Stomach smooth muscle (tissue), 2 donors: ENCODE results near the gene TRAF3.
"Not testable (repeated sequence)": the region's sequence is repeated elsewhere in the genome, so short reads cannot be mapped to it uniquely, and the experiment has no call there.

Experiments used
- H3K27ac ChIP-seq: one replicate; pipeline ENCODE4 v1.7.0; 2013; ENCODE audit warnings: mild to moderate bottlenecking, low read length, inconsistent platforms
- H3K27me3 ChIP-seq, 2 donors: one replicate each; pipeline ENCODE4 v1.7.0; 2013; ENCODE audit warnings: low read length in 2 of 2; ENCODE audit not compliant: insufficient read depth in 2 of 2, control insufficient read depth in 1 of 2
- H3K36me3 ChIP-seq, 2 donors: one replicate each; pipeline ENCODE4 v1.7.0; 2013; ENCODE audit warnings: low read length in 2 of 2; ENCODE audit not compliant: control insufficient read depth in 2 of 2, insufficient read depth in 2 of 2
- H3K4me1 ChIP-seq: one replicate; pipeline ENCODE4 v1.7.0; 2013; ENCODE audit warnings: low read length; ENCODE audit not compliant: control insufficient read depth, insufficient read depth
- H3K4me3 ChIP-seq, 2 donors: one replicate each; pipeline ENCODE4 v1.7.0; 2013; ENCODE audit warnings: low read length in 2 of 2
- H3K9ac ChIP-seq, 2 donors: one replicate each; pipeline ENCODE4 v1.7.0; 2013; ENCODE audit warnings: low read length in 2 of 2, mild to moderate bottlenecking in 1 of 2
- H3K9me3 ChIP-seq, 2 donors: one replicate each; pipeline ENCODE4 v1.7.0; 2013; ENCODE audit warnings: low read length in 2 of 2; ENCODE audit not compliant: control insufficient read depth in 2 of 2
- donor health status: healthy.
- donor health status: Pancreatic carcinoma.

The TRAF3 gene

GRCh38 chr14:102920273-102920997 lies 143.2 kb downstream of the TRAF3 start:
- Histone ChIP-seq H3K4me3 (no peak overlapping the region), H3K9me3 (no peaks in the 10 kb centered on the region), H3K27ac (no peak overlapping the region), H3K4me1 (peaks cover 11% of the 10 kb centered on the region), H3K27me3 (peaks cover 29 to 30% of the 10 kb centered on the region in 2 donors), H3K9ac (no peak overlapping the region), H3K36me3 (no peaks in the 10 kb centered on the region)

- Histone ChIP-seq H3K4me1 (peaks cover 11% of the 10 kb centered on the region), H3K27me3 (peaks cover 29 to 32% of the 10 kb centered on the region in 2 donors), H3K9me3 (no peaks in the 10 kb centered on the region), H3K4me3 (no peak overlapping the region), H3K36me3 (no peaks in the 10 kb centered on the region), H3K9ac (no peak overlapping the region), H3K27ac (no peak overlapping the region)
Observed at GRCh38 chr14:102920998-102921304, 143.7 kb downstream of the TRAF3 start.

- Histone ChIP-seq H3K4me3 (peak within 1 kb of the TSS in 1 of 2 donors; percentile 35), H3K4me1 (peaks cover 11% of the 10 kb centered on the region), H3K9me3 (no peaks in the 10 kb centered on the region), H3K27me3 (peaks cover 33 to 37% of the 10 kb centered on the region in 2 donors), H3K36me3 (no peaks in the 10 kb centered on the region), H3K27ac (no peak within 1 kb of the TSS), H3K9ac (no peak within 1 kb of the TSS)
Observed at GRCh38 chr14:102922490-102923200, 145.4 kb downstream of the TRAF3 start, which contains the start of gene AMN. Gene AMN (plus strand): TSS chr14:102922663. CDS start chr14:102922689, 26 bp downstream.

- H3K9me3 ChIP-seq, result no peaks in the 10 kb centered on the region
- H3K27me3 ChIP-seq, result peaks cover 40 to 41% of the 10 kb centered on the region in 2 donors
- no peak overlapping the region for H3K9ac ChIP-seq
- H3K36me3 ChIP-seq, result no peaks in the 10 kb centered on the region
- no peak overlapping the region for H3K27ac ChIP-seq
- peak overlapping the region in 1 of 2 donors; percentile 35 for H3K4me3 ChIP-seq
- peaks cover 14% of the 10 kb centered on the region for H3K4me1 ChIP-seq
Observed at GRCh38 chr14:102923201-102923924, 146.1 kb downstream of the TRAF3 start.

- no peaks in the 10 kb centered on the region for H3K36me3 ChIP-seq
- no peak overlapping the region for H3K9ac ChIP-seq
- H3K4me3 ChIP-seq, result no peak overlapping the region
- H3K27me3 ChIP-seq, result peaks cover 45 to 46% of the 10 kb centered on the region in 2 donors
- H3K4me1 ChIP-seq, result peaks cover 21% of the 10 kb centered on the region
- H3K27ac ChIP-seq, result no peak overlapping the region
- H3K9me3 ChIP-seq, result no peaks in the 10 kb centered on the region
Observed at GRCh38 chr14:102923925-102924486, 146.8 kb downstream of the TRAF3 start.

GRCh38 chr14:102924632-102925588 lies 147.7 kb downstream of the TRAF3 start:
- no peak overlapping the region for H3K4me3 ChIP-seq
- H3K36me3 ChIP-seq, result no peaks in the 10 kb centered on the region
- peaks cover 51 to 55% of the 10 kb centered on the region in 2 donors for H3K27me3 ChIP-seq
- no peak overlapping the region for H3K27ac ChIP-seq
- no peak overlapping the region for H3K9ac ChIP-seq
- peaks cover 30% of the 10 kb centered on the region for H3K4me1 ChIP-seq
- H3K9me3 ChIP-seq, result no peaks in the 10 kb centered on the region

- no peaks in the 10 kb centered on the region for H3K9me3 ChIP-seq
- H3K9ac ChIP-seq, result no peak overlapping the region
- H3K4me1 ChIP-seq, result peaks cover 35% of the 10 kb centered on the region
- H3K36me3 ChIP-seq, result no peaks in the 10 kb centered on the region
- H3K4me3 ChIP-seq, result no peak overlapping the region
- no peak overlapping the region for H3K27ac ChIP-seq
- peaks cover 52 to 63% of the 10 kb centered on the region in 2 donors for H3K27me3 ChIP-seq
Observed at GRCh38 chr14:102925646-102926045, 148.4 kb downstream of the TRAF3 start.

- no peaks in the 10 kb centered on the region for H3K36me3 ChIP-seq
- H3K4me1 ChIP-seq, result peaks cover 36% of the 10 kb centered on the region
- H3K9ac ChIP-seq, result no peak overlapping the region
- no peak overlapping the region for H3K4me3 ChIP-seq
- no peaks in the 10 kb centered on the region for H3K9me3 ChIP-seq
- H3K27ac ChIP-seq, result no peak overlapping the region
- peaks cover 56 to 66% of the 10 kb centered on the region in 2 donors for H3K27me3 ChIP-seq
Observed at GRCh38 chr14:102926104-102926503, 148.9 kb downstream of the TRAF3 start.

- Histone ChIP-seq H3K27me3 (peaks cover 56 to 66% of the 10 kb centered on the region in 2 donors), H3K4me1 (peaks cover 36% of the 10 kb centered on the region)
- not testable (repeated sequence) for H3K27ac ChIP-seq, H3K4me3 ChIP-seq, H3K36me3 ChIP-seq, H3K9ac ChIP-seq, H3K9me3 ChIP-seq
Observed at GRCh38 chr14:102926840-102927239, 149.6 kb downstream of the TRAF3 start.
